GM12874 (cell line): Measurements from ENCODE around the gene CACNA2D1.

Experiments
- TF ChIP-seq, protein P1 (sequence below): IDR thresholded peaks from 2 replicates; pipeline ENCODE4 v1.5.1; 2011; ENCODE audit warnings: low read depth, mild to moderate bottlenecking, control low read depth, low read length, moderate library complexity; ENCODE audit not compliant: insufficient read depth

The CACNA2D1 gene

DNA sequence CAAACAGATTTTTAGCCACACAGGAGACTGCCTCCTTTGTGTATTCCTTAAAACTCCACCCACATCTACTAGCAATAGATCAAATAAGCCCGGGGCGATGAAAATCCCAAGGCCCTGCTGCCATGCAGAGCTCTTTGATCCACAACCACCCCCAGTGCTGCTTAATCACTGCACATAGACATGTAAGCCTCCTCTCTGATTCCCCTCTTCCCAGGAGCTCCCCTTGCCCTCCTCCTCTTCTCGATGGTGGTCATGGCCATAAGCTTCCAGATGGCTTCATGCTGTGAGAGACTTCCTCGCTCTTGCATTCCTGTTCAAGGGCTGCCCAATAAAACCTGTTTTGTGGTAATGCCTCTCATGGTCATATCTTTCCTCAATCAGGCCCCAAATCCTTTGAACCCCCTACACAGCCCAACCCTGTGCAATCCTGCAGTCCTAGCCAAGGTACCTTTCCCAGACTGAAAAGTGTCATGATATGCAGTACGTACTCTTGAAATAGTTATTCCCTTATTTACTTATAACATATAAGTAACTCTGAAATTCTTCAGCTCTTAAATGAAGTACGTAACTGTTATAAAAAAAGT, 158.5 kb downstream of the CACNA2D1 start:
- TF ChIP-seq, protein P1, sequence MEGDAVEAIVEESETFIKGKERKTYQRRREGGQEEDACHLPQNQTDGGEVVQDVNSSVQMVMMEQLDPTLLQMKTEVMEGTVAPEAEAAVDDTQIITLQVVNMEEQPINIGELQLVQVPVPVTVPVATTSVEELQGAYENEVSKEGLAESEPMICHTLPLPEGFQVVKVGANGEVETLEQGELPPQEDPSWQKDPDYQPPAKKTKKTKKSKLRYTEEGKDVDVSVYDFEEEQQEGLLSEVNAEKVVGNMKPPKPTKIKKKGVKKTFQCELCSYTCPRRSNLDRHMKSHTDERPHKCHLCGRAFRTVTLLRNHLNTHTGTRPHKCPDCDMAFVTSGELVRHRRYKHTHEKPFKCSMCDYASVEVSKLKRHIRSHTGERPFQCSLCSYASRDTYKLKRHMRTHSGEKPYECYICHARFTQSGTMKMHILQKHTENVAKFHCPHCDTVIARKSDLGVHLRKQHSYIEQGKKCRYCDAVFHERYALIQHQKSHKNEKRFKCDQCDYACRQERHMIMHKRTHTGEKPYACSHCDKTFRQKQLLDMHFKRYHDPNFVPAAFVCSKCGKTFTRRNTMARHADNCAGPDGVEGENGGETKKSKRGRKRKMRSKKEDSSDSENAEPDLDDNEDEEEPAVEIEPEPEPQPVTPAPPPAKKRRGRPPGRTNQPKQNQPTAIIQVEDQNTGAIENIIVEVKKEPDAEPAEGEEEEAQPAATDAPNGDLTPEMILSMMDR: no peak

DNA sequence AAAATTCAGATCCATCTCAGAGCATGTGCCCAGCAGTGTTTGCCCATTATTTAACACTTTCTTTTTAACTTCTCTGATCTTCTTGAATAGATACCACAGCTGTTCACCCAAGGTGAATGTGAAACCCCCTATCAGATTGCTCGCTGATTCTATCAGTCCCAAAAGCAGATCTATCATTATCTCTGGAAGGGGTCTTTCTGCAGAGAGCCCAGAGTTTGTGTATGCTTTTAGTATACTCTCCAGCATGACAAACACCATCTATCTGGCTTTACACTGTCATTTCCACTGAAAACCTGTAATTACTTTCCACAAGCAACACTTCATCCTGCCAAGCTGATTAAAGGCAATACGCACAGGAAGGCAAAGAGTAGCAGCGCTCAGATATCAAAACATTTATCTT, 168.2 kb downstream of the CACNA2D1 start:
- TF ChIP-seq, protein P1: no peak

DNA sequence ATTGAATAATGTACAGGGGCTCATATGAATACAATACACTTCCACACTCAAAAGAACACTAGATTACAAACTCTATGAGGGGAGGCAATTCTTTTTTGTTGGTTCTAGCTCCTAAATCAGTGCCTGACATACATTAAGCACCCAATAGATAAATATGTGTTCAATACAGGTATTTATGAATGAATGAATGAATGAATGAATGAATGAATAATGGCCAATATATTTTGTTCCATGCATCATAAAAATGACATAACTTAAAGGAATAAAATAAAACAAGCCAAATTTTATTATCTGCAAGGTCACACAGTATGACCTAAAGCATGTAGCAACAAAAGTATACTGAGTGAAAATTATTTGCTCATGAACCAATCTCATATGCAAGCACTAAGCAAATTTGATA, 168.9 kb downstream of the CACNA2D1 start:
- TF ChIP-seq, protein P1: no peak

DNA sequence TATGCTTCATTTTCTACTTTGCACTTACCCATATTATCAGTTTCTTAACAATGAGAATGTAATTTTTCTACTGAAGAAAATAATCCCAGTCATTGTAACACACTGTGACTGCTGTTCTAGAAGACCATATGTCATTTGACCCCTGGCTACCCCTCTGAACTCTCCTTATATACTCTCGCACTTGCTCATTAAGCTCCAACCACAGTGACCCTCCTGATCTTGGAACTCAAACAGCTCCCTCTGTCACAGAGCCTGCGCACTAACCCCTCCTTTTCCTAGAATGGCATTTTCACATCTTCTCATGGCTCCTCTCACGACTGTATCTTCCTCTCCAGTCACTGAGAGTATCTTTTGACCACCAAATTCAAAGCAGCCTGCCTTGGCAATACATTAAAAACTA, 169.7 kb downstream of the CACNA2D1 start:
- TF ChIP-seq, protein P1: no peak

DNA sequence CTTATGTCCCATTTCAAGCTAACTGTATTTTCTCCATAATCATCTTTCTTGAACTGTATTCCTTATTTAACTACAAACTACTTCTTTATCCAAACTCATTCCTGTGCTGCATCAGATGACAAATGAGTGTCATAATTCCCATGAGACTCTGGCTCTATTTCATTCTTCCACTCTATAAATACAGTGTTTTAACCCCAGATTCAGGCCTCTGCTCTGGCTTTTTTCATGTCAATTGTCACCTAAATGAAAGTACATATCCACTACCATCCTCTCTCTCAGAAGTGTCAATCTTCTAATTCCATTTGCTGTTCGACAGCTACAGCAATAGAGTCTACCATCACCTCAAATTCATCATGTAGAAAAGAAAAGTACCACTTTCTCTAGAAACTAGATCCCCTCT, 172.7 kb downstream of the CACNA2D1 start:
- TF ChIP-seq, protein P1: no peak

DNA sequence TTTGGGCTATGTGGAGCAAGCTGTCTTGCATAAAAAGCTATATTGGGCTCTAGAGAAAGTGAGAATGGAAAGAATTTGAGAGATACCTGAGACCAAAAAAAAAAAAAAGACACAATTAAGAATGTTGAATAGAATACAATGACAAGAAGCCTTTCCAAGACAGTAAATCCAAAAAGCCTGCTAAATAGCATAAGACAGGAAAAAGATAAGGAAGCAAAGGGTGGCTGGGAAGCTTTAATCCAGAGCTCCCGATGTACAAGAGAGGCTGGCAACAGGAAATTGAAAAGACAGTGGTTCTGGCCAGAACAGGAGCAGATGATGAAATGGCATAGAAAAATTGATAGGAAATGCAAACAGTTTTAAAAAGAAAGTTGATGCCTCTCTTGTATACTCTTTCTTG, 174.9 kb downstream of the CACNA2D1 start:
- TF ChIP-seq, protein P1: no peak

DNA sequence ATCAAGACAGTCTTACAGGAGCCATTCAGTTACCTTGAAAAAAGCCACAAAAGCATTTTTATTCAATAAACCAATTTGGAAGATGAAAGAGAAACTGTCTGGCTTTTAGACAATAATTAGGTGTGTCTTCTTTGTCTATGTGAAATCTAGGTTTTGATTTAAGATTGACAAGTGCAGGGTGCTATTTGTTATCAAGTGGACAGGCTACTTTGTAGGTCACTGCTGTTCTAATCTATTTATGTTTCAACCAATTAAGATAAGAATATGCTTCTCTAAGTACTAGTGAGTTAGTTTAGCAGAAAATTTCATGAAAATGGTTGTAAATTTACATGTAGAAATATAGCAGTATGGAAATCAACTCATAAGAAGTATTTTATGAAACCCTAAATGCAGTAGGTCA, 177.5 kb downstream of the CACNA2D1 start:
- TF ChIP-seq, protein P1: no peak
